Sigmoid colon (tissue), 7 donors: ENCODE results near the gene CRTAC1. TPM values are rescaled to one million over a fixed set of nuclear protein-coding genes. Genes with fewer than 3 reads are reported as not detected.

ENCODE experiments used
- DNase-seq: peaks from one replicate; pipeline ENCODE4 v3.0.0-alpha.2; 2019
- H3K27ac ChIP-seq, 4 donors: fragments of 200-600 bp; sonication (generic); one replicate each; pipeline ENCODE4 v1.5.1; 2016 to 2019; ENCODE audit warnings: mild to moderate bottlenecking in 1 of 4
- H3K27me3 ChIP-seq, 3 donors: fragments of 200-600 bp; sonication (generic); one replicate each; pipeline ENCODE4 v1.5.1; 2019; ENCODE audit warnings: mild to moderate bottlenecking in 1 of 3
- H3K36me3 ChIP-seq, 4 donors: fragments of 200-600 bp; sonication (generic); one replicate each; pipeline ENCODE4 v1.5.1; 2016 to 2019
- H3K4me1 ChIP-seq, 4 donors: fragments of 200-600 bp; sonication (generic); one replicate each; pipeline ENCODE4 v1.5.1; 2017 to 2019
- H3K4me3 ChIP-seq, 4 donors: fragments of 200-600 bp; sonication (generic); one replicate each; pipeline ENCODE4 v1.5.1; 2017 to 2019; ENCODE audit warnings: mild to moderate bottlenecking in 2 of 4, moderate library complexity in 1 of 4
- H3K9me3 ChIP-seq, 4 donors: fragments of 200-600 bp in 3 of 4; sonication (generic) in 3 of 4; one replicate each; pipeline versions ENCODE4 v1.5.1 to v1.6.1; 2013 to 2019
- EP300 ChIP-seq, 4 donors: sonication (generic); formaldehyde crosslinking; IDR thresholded peaks; one replicate each; pipeline ENCODE4 v1.6.1; 2017; ENCODE audit warnings: antibody characterized with exemption in 4 of 4
- POLR2A ChIP-seq, 2 donors: fragments of 450-650 bp; IDR thresholded peaks; one replicate each; pipeline ENCODE4 v1.6.1; 2016; ENCODE audit warnings: antibody characterized with exemption in 2 of 2, mild to moderate bottlenecking in 2 of 2, moderate library complexity in 2 of 2
- POLR2AphosphoS5 ChIP-seq, 4 donors: sonication (generic); formaldehyde crosslinking; IDR thresholded peaks; one replicate each; pipeline ENCODE4 v1.6.1; 2017; ENCODE audit warnings: antibody characterized with exemption in 4 of 4
- WGBS, 2 donors: extraction: QIAGEN DNeasy Blood & Tissue Kit; methylation state at CpG; one replicate each; pipeline ENCODE4 v1.1.7; 2013; 5-methylcytosine and 5-hydroxymethylcytosine counted together
- intact Hi-C: fragments of 100-400 bp; cut with DNase I; formaldehyde crosslinking; loops from one replicate; pipeline ENCODE4 v1.15.1; 2023
- polyA plus RNA-seq, 3 donors: library from polyadenylated mRNA; stranded (reverse); fragments of 200-250 nt; gene quantifications; one replicate each; pipeline ENCODE4 v1.2.3, GENCODE V29; 2013
- small RNA-seq, 3 donors: library from RNA; depleted of rRNA; stranded (forward); fragments of <200 nt; gene quantifications; one replicate each; pipeline ENCODE3, GENCODE V24; 2016
- total RNA-seq, 4 donors: library from RNA; depleted of rRNA; stranded (reverse); fragments of >200 nt; gene quantifications; one replicate each; pipeline ENCODE4 v1.1.0, GENCODE V29; 2016
- TF ChIP-seq, protein P1 (sequence below), 4 experiments: fragments of 450-650 bp in 3 of 4; fragments of 200-600 bp in 1 of 4; IDR thresholded peaks; one replicate each; pipeline ENCODE4 v1.5.1; 2016 to 2019; ENCODE audit warnings: antibody characterized with exemption in 4 of 4, mild to moderate bottlenecking in 3 of 4, moderate library complexity in 2 of 4
- donor health status: healthy with polysubstance abuse.
- donor health status: Bipolar disorder and iron deficiency.
- donor health status: healthy.

Gene CRTAC1
- total and polyA plus RNA-seq, 7 donors, result 1.2 to 6.4 (median 2.6) TPM; not detected in 1

DNA sequence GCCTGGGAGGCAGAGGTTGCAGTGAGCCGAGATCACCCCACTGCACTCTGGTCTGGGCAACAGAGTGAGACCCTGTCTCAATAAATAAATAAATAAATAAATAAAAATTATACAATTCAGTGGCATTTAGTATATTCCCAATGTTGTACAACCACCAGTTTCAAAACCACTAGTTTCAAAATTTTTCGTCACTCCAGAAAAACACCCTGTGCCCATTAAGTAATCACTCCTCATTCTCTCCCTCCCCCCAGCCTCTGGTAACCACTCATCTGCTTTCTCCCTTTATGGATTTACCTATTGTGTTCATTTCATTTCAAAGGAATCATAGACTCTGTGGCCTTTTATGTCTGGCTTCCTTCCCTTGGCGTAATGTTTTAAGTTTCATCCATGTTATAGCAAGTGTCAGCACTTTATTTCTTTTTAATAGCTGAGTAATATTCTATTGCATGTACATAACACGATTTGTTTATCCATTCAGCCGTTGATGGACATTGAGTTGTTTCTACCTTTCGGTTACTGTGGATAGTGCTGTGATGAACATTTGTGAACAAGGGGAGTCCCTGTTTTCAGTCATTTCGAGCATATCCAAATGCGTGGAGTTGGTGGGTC, 210.2 kb downstream of the CRTAC1 start:
- WGBS, 2 donors, result 88 to 89% methylated on average over 8 of the region's 8 CpGs
- Histone ChIP-seq H3K27ac (no peak overlapping the region), H3K4me1 (no peaks in the 10 kb centered on the region), H3K36me3 (no peaks in the 10 kb centered on the region), H3K27me3 (peaks cover 0 to 23% (median 4%) of the 10 kb centered on the region in 3 donors), H3K9me3 (no peaks in the 10 kb centered on the region), H3K4me3 (no peak overlapping the region)
- DNase-seq, result no peak
- intact Hi-C loops, result no loop called here
- TF ChIP-seq POLR2A (IDR thresholded peaks at IDR 0.05) (no peak), EP300 (IDR thresholded peaks at IDR 0.05) (no peak), POLR2AphosphoS5 (IDR thresholded peaks at IDR 0.05) (no peak)
- TF ChIP-seq, protein P1, sequence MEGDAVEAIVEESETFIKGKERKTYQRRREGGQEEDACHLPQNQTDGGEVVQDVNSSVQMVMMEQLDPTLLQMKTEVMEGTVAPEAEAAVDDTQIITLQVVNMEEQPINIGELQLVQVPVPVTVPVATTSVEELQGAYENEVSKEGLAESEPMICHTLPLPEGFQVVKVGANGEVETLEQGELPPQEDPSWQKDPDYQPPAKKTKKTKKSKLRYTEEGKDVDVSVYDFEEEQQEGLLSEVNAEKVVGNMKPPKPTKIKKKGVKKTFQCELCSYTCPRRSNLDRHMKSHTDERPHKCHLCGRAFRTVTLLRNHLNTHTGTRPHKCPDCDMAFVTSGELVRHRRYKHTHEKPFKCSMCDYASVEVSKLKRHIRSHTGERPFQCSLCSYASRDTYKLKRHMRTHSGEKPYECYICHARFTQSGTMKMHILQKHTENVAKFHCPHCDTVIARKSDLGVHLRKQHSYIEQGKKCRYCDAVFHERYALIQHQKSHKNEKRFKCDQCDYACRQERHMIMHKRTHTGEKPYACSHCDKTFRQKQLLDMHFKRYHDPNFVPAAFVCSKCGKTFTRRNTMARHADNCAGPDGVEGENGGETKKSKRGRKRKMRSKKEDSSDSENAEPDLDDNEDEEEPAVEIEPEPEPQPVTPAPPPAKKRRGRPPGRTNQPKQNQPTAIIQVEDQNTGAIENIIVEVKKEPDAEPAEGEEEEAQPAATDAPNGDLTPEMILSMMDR (IDR thresholded peaks at IDR 0.05), result no peak

DNA sequence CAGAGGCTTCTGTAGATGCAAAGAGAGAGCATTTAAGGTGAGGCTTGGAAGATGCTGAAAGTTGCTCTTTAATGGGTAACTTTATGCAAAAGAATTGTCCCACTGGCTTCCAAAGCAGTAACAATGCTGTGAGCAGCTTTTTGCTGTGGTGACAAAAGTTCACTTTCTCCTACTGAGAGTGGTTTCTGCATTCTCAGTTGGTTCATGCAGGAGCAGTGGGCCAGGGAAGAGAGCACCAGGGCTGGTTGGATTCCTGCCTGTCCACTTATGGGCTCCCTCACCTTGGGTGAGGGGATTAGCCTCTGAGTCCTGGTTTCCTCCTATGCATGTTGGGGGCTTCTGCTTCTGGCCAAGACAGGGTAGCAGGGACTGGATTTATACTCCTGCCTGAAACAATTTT, 211.8 kb downstream of the CRTAC1 start:
- DNase-seq, result no peak
- Histone ChIP-seq H3K36me3 (no peaks in the 10 kb centered on the region), H3K4me3 (no peak overlapping the region), H3K27me3 (peaks cover 0 to 8% (median 4%) of the 10 kb centered on the region in 3 donors), H3K9me3 (no peaks in the 10 kb centered on the region), H3K27ac (no peak overlapping the region), H3K4me1 (no peaks in the 10 kb centered on the region)
- TF ChIP-seq, protein P1 (IDR thresholded peaks at IDR 0.05), result no peak
- TF ChIP-seq EP300 (IDR thresholded peaks at IDR 0.05) (no peak), POLR2A (IDR thresholded peaks at IDR 0.05) (no peak)
- intact Hi-C loops, result no loop called here

DNA sequence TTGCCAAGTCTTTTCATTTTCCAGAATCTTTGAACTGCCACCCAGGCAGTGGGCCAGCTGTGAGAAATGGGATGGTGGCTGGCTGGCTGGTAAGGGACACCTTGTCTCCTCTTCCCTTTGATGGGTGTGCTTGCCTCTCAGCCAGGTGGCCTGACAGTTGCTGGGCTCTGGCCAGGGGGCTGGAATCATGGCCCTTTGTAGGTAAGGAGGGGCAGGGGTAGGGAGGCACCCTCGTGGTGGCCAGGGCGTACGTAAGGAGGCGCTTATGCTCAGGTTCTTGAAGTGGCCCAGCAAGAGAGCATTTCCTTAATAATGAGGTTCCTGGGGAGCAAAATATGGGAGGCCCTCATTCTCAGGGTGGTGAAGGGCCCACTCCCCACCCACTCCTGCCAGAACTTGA, 213.8 kb downstream of the CRTAC1 start:
- intact Hi-C loops, result no loop called here
- no peak for TF ChIP-seq POLR2AphosphoS5 (IDR thresholded peaks at IDR 0.05)
- no peak for TF ChIP-seq POLR2A (IDR thresholded peaks at IDR 0.05)
- TF ChIP-seq, protein P1 (IDR thresholded peaks at IDR 0.05), result no peak
- TF ChIP-seq EP300 (IDR thresholded peaks at IDR 0.05), result no peak

More for the DNA sequence above, 213.8 kb downstream of the CRTAC1 start:
- peaks cover 0 to 8% (median under 1%) of the 10 kb centered on the region in 3 donors for H3K27me3 ChIP-seq
- H3K9me3 ChIP-seq, result no peaks in the 10 kb centered on the region
- no peaks in the 10 kb centered on the region for H3K36me3 ChIP-seq
- no peaks in the 10 kb centered on the region for H3K4me1 ChIP-seq
- H3K4me3 ChIP-seq, result no peak overlapping the region
- 76 to 83% methylated on average over 4 of the region's 4 CpGs for WGBS, 2 donors
- H3K27ac ChIP-seq, result no peak overlapping the region
- DNase-seq, result no peak

Small RNA genes within 50 kb of the gene (small RNA-seq; reads per million reads assigned to genes)
- 0 reads per million in 3 donors for gene AL355301.1

Other genes starting within 250 kb of the CRTAC1 start
- under 1 TPM; 0.16 to 0.71 (median 0.41) TPM for gene GOLGA7B, start 180.8 kb downstream of the CRTAC1 start, total RNA-seq
- gene GOLGA7B, start 180.8 kb downstream of the CRTAC1 start, polyA plus RNA-seq, result 1 to 10 TPM; 1.0 to 1.4 (median 1.2) TPM
- 10 to 100 TPM; 11.6 to 14.4 (median 13.8) TPM for gene R3HCC1L, start 104.0 kb upstream of the CRTAC1 start, total RNA-seq
- gene R3HCC1L, start 104.0 kb upstream of the CRTAC1 start, polyA plus RNA-seq, result 10 to 100 TPM; 12.0 to 15.0 (median 14.1) TPM
- gene LOXL4, start 237.6 kb upstream of the CRTAC1 start, total RNA-seq, result 10 to 100 TPM in 3 of 4 donors, 1 to 10 TPM in 1; 6.7 to 15.8 (median 11.3) TPM
- 1 to 10 TPM in 2 of 3 donors, not detected in 1; 1.1 to 1.8 TPM for gene LOXL4, start 237.6 kb upstream of the CRTAC1 start, polyA plus RNA-seq